ENCODE data around the gene BAZ1B. TPM values are rescaled to one million over a fixed set of nuclear protein-coding genes. Genes with fewer than 3 reads are reported as not detected.

The BAZ1B gene
- total RNA-seq, 1 experiment from 2014 or later: 66.3 TPM

DNA sequence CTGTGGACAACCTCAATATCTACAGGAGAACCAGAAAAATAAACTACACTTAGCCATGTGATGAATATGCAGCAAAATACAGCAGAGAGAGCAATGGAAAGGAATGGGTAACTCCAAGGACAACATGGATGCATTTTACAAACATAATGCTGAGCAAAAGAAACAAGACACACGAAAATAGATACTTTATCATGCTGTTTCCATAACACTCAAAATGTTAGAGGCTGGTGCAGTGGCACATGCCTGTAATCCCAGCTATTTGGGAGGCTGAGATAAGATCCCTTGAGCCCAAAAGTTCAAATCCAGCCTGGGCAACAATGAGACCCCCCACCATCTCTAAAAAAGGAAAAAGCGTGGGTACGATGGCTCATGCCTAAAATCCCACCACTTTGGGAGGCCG is 27.1 kb upstream of the BAZ1B start (continued):
- TF ChIP-seq AFF4 (CRISPR knock-in tag; IDR thresholded peaks at IDR 0.05; ENCODE audit: borderline replicate concordance): no peak
- TF ChIP-seq TP53 (CRISPR knock-in tag; IDR thresholded peaks at IDR 0.05): no peak
- no peak for TF ChIP-seq GRHL2 (CRISPR knock-in tag; IDR thresholded peaks at IDR 0.05; ENCODE audit: insufficient replicate concordance, severe bottlenecking)
- TF ChIP-seq CBFB (CRISPR knock-in tag; IDR thresholded peaks at IDR 0.05; ENCODE audit: low read depth): no peak
- TF ChIP-seq, protein P1, sequence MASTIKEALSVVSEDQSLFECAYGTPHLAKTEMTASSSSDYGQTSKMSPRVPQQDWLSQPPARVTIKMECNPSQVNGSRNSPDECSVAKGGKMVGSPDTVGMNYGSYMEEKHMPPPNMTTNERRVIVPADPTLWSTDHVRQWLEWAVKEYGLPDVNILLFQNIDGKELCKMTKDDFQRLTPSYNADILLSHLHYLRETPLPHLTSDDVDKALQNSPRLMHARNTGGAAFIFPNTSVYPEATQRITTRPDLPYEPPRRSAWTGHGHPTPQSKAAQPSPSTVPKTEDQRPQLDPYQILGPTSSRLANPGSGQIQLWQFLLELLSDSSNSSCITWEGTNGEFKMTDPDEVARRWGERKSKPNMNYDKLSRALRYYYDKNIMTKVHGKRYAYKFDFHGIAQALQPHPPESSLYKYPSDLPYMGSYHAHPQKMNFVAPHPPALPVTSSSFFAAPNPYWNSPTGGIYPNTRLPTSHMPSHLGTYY (CRISPR knock-in tag; IDR thresholded peaks at IDR 0.05): no peak
- no peak for TF ChIP-seq CDX4 (CRISPR knock-in tag; IDR thresholded peaks at IDR 0.05; ENCODE audit: borderline replicate concordance)
- no peak for TF ChIP-seq MXD4 (CRISPR knock-in tag; IDR thresholded peaks at IDR 0.05; ENCODE audit: borderline replicate concordance)
- no peak for TF ChIP-seq HMGA2 (CRISPR knock-in tag; IDR thresholded peaks at IDR 0.05)

DNA sequence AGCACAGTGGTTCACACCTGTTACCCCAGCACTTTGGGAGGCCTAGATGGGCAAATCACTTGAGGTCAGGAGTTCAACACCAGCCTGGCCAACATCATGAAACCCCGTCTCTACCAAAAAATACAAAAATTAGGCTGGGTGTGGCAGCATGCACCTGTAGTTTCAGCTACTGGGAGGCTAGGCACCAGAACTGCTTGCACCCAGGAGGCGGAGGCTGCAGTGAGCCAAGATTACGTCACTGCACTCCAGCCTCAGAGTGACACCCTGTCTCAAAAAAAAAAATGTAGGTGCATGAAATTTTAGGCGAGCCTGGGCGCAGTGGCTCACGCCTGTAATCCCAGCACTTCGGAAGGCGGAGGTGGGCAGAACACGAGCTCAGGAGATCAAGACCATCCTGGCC is 25.7 kb upstream of the BAZ1B start:
- H3K27ac Mint-ChIP-seq: no peak overlapping the region
- CTCF ChIA-PET: interaction anchor here (1.5 kb wide), 1 partner anchor 178 kb away, joined by 4 read pairs; no protein-coding TSS in a partner anchor

More for the DNA sequence above, 25.7 kb upstream of the BAZ1B start:
- peaks cover 16% of the 10 kb centered on the region for H3K36me3 Mint-ChIP-seq
- no peaks in the 10 kb centered on the region for H3K4me1 Mint-ChIP-seq
- H3K27me3 Mint-ChIP-seq (ENCODE audit: low read depth): no peaks in the 10 kb centered on the region
- no peaks in the 10 kb centered on the region for H3K9me3 Mint-ChIP-seq
- DNase-seq (ENCODE audit: low spot score): no peak
- TF ChIP-seq TP53 (CRISPR knock-in tag; IDR thresholded peaks at IDR 0.05): no peak
- TF ChIP-seq PRRX2 (CRISPR knock-in tag; IDR thresholded peaks at IDR 0.05): no peak
- TF ChIP-seq TCF7 (CRISPR knock-in tag; IDR thresholded peaks at IDR 0.05; ENCODE audit: low read depth): no peak
- TF ChIP-seq E2F5 (CRISPR knock-in tag; IDR thresholded peaks at IDR 0.05): no peak
- no peak for TF ChIP-seq NFATC4 (CRISPR knock-in tag; IDR thresholded peaks at IDR 0.05)
- TF ChIP-seq, protein P2, sequence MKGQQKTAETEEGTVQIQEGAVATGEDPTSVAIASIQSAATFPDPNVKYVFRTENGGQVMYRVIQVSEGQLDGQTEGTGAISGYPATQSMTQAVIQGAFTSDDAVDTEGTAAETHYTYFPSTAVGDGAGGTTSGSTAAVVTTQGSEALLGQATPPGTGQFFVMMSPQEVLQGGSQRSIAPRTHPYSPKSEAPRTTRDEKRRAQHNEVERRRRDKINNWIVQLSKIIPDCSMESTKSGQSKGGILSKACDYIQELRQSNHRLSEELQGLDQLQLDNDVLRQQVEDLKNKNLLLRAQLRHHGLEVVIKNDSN (CRISPR knock-in tag; IDR thresholded peaks at IDR 0.05): no peak
- TF ChIP-seq ARID4B (CRISPR knock-in tag; IDR thresholded peaks at IDR 0.05; ENCODE audit: borderline replicate concordance): no peak
- POLR2A ChIA-PET: no interaction called here
- no peak for ATAC-seq
- no peak overlapping the region for H3K4me3 Mint-ChIP-seq

All from WTC11 (cell line).